Ecto neural progenitor cell (in vitro differentiated cells): ENCODE data around the gene SCN8A.

ENCODE experiments used
- DNase-seq: peaks from one replicate; pipeline ENCODE4 v3.0.0-alpha.2; 2018; ENCODE audit warnings: low spot score

The SCN8A gene

DNA sequence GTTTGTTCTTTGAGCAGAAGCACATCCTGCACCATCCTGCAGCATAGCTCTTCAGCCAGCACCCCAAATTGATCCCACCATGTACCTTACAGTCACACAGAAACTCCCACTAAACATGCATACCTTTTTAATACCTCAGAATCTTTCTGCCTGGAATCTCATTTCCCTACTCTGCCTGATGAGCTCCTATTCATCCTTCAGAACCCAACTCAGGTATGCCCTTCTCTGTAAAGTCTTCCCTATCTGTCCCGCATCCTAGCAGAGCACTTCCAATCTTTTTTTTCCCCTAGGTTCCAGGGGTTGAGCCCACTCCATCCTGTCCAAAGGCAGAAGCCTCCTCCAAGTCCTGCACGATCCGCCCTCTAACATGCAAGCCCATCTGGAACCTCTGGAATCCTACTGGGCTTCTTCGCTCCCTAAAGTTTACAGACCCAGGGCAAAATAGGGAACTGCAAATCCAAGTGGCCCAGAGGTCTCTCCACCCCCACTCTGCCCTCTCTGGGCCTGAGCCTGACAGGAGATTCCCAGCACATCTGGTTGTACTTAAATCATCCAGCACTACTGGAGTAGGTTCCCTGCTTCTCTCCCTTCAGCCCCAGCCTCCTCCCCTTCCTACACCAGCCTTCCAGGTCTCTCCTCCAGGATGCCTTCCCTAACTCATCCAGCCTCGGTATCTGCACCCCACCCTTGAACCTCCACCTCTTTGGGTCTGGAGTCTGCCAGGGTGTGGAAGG, 261.5 kb downstream of the SCN8A start:
- DNase-seq = no peak

DNA sequence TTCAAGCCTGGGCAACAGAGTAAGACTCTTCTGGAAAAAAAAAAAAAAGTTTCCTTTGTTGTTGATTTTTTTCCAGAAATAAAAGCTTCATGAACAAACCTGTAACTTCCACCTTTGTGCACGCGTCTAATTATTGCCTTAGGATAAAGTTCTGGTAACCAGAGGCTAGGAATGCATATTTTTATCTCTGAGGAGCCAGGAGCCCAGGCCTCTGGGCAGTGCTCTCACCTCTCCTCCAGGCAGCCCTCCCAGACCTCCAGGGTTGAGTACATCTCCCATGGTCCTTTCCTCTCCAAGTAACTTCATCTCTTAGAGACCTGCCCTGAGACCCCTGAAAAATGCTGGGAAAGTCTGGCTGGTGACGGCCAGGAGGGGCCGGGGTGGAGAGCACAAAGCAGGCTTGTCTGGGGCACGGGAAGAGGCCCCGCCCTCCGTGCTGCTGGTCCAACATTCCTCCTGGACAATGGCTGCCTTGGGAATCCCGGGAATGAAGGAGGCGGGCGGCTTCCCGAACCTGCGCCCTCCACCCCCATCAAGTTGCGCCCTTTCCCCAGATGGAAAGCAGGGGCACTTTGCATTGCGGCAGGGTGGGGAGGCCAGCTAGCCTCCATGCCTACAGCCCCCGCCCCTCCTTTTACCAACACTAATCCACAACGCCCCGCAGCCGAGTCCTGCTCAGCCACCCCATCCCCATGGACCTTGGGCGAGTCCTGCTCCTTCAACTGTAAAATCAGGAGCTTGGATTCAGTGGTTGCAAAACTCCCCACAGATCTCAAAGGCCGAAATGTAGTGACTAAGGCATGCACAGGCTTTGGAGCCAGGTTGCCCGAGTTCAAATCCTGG, 264.8 kb downstream of the SCN8A start:
- peak; percentile 93 for DNase-seq

DNA sequence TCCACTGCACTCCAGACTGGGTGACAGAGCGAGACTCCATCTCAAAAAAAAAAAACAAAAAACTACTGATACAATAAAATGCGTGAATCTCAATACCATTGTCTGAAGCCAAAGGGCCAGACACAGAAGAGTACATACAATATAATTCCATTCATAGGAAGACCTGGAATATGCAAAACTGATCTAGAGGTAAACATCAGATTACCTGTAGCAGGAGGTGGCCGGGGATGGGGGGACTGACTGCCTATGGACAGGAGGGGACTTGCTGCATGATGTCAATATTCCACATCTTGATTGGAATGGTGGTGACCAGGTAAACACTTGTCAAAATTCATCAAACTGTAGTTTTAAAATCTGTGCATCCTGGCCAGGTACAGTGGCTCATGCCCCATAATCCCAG, 270.0 kb downstream of the SCN8A start:
- DNase-seq = no peak
